ENCODE data around the gene SLC38A9. TPM values are rescaled to one million over a fixed set of nuclear protein-coding genes. Genes with fewer than 3 reads are reported as not detected.

The SLC38A9 gene
- total and polyA plus RNA-seq, 9 of the 15 experiments (the other 6 are each of a cell fraction or from before 2014, with no cell fraction given), result 14.0 to 34.5 (median 20.7) TPM

- H3K27ac ChIP-seq (ENCODE audit: extremely low read depth, low read depth, low read length), result no peak overlapping the region
- intact Hi-C loops (cut with micrococcal nuclease), result no loop called here
- no peak for DNase-seq (ENCODE audit: extremely low read depth in 1 of 4, low spot score in 3 of 4)
Observed at GRCh38 chr5:55600497-55601203, 111.5 kb downstream of the SLC38A9 start.

More at GRCh38 chr5:55600497-55601203, 111.5 kb downstream of the SLC38A9 start:
- no peaks in the 10 kb centered on the region for H3K9me1 ChIP-seq (ENCODE audit: control insufficient read depth, insufficient read depth, low read length)
- H3K4me2 ChIP-seq (ENCODE audit: insufficient read depth, low read length), result no peak overlapping the region
- in situ Hi-C loops (cut with MboI), result no loop called here
- no peaks in the 10 kb centered on the region for H3K79me2 ChIP-seq (ENCODE audit: control insufficient read depth, insufficient read depth, low read length)
- H3K36me3 ChIP-seq (ENCODE audit: control insufficient read depth, insufficient read depth, low read length), result no peaks in the 10 kb centered on the region
- H4K20me1 ChIP-seq (replicated peaks; ENCODE audit: control insufficient read depth, insufficient read depth, low read length), result no peaks in the 10 kb centered on the region
- no peak overlapping the region for H3K4me3 ChIP-seq
- H3K9ac ChIP-seq (ENCODE audit: insufficient read depth in 1 of 2, low read depth in 2 of 2, low read length in 2 of 2), result no peak overlapping the region
- no peaks in the 10 kb centered on the region for H3K9me3 ChIP-seq (replicated peaks; ENCODE audit: control insufficient read depth, insufficient read depth, low read depth, low read length)
- under 1% methylated on average over 5 of the region's 6 CpGs for WGBS (ENCODE audit: insufficient coverage, low coverage, missing lambda C conversion rate)
- no TSS peak for BruUV-seq (replicated peaks)
- no peak overlapping the region for H2AFZ ChIP-seq (ENCODE audit: low read depth, low read length)
- peaks cover 7 to 24% of the 10 kb centered on the region in 2 experiments; a peak in 3 of 5 replicates for H3K27me3 ChIP-seq (ENCODE audit: control insufficient read depth in 2 of 2, insufficient read depth in 2 of 2, low read length in 2 of 2)
- H3K4me1 ChIP-seq (replicated peaks in 1 of 2; ENCODE audit: control insufficient read depth in 2 of 2, insufficient read depth in 2 of 2, low read length in 2 of 2), result no peaks in the 10 kb centered on the region; a peak in 1 of 5 replicates
- ATAC-seq, result no peak
- FAIRE-seq, result no peak
- TF ChIP-seq ZNF444 (CRISPR knock-in tag; IDR thresholded peaks at IDR 0.05) (no peak), PTBP1 (IDR thresholded peaks at IDR 0.05; ENCODE audit: low read depth, low read length) (no peak), ZNF24 (IDR thresholded peaks at IDR 0.05) (no peak), GTF2A2 (tag; IDR thresholded peaks at IDR 0.05) (no peak), ZZZ3 (IDR thresholded peaks at IDR 0.05) (no peak), TSC22D4 (tag; IDR thresholded peaks at IDR 0.05) (no peak), PRPF4 (IDR thresholded peaks at IDR 0.05; ENCODE audit: insufficient read depth, low read depth, low read length, poor library complexity, severe bottlenecking) (no peak), ATF2 (CRISPR knock-in tag; IDR thresholded peaks at IDR 0.05) (no peak), ZNF766 (CRISPR knock-in tag; conservative IDR thresholded peaks at IDR 0.05) (no peak), ZNF561 (CRISPR knock-in tag; conservative IDR thresholded peaks at IDR 0.05) (no peak)
- TF ChIP-seq, protein P1, sequence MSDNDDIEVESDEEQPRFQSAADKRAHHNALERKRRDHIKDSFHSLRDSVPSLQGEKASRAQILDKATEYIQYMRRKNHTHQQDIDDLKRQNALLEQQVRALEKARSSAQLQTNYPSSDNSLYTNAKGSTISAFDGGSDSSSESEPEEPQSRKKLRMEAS (CRISPR knock-in tag; IDR thresholded peaks at IDR 0.05), result no peak
- TF ChIP-seq, protein P2, sequence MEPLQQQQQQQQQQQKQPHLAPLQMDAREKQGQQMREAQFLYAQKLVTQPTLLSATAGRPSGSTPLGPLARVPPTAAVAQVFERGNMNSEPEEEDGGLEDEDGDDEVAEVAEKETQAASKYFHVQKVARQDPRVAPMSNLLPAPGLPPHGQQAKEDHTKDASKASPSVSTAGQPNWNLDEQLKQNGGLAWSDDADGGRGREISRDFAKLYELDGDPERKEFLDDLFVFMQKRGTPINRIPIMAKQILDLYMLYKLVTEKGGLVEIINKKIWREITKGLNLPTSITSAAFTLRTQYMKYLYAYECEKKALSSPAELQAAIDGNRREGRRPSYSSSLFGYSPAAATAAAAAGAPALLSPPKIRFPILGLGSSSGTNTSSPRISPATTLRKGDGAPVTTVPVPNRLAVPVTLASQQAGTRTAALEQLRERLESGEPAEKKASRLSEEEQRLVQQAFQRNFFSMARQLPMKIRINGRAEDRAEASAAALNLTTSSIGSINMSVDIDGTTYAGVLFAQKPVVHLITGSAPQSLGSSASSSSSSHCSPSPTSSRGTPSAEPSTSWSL (CRISPR knock-in tag; IDR thresholded peaks at IDR 0.05; ENCODE audit: borderline replicate concordance), result no peak
- CTCF ChIA-PET (ENCODE audit: low intra/inter-chr PET ratio), result no interaction called here
- POLR2A ChIA-PET, result interaction anchor here (0.7 to 1.4 kb wide), 3 partner anchors 13 to 22 kb away, joined by 3 to 4 read pairs (median 3); no protein-coding TSS in a partner anchor
